ENCODE data around the gene TMEM273. TPM values are rescaled to one million over a fixed set of nuclear protein-coding genes. Genes with fewer than 3 reads are reported as not detected.

The TMEM273 gene
- total RNA-seq, 6 experiments from 2014 or later: 0.86 to 5.3 (median 2.3) TPM

DNA sequence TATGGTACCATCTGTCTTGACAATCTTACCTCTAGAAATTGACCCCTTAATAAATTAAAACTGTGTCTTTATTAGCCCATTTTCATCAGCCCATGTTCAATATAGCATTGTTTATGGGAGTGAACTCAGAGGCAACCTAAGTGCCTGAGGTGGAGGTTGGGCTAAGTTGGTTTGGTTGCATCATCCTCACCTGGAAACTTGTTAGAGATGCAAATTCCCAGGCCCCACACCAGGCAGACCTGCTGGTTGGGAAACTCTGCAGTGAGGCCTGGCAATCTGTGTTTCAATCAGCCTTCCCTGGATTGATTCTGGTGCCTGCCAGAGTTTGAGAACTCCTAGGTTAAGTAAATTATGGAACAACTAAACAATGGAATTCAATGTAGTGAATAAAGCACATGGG, 44.9 kb downstream of the TMEM273 start:
- intact Hi-C loops (cut with DNase I): no loop called here
- H3K27ac ChIP-seq: no peak overlapping the region
- ATAC-seq: no peak

DNA sequence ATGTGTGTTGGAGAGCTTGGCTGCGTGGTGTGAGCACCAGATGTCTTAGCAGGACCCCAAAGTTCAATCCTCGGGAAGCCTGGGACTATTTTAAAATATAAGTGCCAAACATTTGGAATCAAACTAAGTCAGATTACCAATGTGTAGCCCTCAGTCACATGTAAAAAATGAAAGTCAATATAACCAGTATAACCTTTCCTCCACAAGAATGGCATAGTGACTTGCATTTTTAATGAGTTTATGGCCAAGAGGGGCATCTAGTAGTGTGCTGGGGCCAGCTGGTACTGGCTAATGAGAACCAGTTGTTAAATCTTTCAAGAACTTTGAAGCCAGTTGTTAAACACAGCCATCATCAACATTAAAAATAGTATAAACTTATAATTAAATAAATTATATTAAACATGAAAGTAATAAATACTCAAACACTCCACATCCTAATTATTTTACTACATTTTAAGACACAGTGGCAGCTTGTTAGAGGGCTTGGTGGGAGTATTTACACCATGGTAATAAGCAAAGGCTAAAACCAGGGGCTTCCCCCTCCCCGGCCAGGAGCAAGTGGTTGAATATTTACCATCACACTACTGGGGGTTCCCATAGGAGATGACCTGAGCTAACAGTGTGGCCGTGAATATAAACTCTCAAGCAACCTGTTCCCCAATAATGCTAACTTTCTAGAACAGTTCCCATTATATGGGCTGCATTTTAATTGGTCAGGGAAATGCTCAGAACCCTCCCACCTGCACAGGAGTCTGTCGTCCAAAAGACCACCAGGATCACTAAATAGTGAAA, 46.5 kb downstream of the TMEM273 start:
- no peak for DNase-seq
- Histone ChIP-seq H3K4me1 (no peaks in the 10 kb centered on the region), H3K27me3 (no peaks in the 10 kb centered on the region), H3K9me3 (no peaks in the 10 kb centered on the region), H3K27ac (no peak overlapping the region), H3K4me3 (no peak overlapping the region), H3K36me3 (no peaks in the 10 kb centered on the region)
- ATAC-seq: no peak
- TF ChIP-seq, protein P1, sequence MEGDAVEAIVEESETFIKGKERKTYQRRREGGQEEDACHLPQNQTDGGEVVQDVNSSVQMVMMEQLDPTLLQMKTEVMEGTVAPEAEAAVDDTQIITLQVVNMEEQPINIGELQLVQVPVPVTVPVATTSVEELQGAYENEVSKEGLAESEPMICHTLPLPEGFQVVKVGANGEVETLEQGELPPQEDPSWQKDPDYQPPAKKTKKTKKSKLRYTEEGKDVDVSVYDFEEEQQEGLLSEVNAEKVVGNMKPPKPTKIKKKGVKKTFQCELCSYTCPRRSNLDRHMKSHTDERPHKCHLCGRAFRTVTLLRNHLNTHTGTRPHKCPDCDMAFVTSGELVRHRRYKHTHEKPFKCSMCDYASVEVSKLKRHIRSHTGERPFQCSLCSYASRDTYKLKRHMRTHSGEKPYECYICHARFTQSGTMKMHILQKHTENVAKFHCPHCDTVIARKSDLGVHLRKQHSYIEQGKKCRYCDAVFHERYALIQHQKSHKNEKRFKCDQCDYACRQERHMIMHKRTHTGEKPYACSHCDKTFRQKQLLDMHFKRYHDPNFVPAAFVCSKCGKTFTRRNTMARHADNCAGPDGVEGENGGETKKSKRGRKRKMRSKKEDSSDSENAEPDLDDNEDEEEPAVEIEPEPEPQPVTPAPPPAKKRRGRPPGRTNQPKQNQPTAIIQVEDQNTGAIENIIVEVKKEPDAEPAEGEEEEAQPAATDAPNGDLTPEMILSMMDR (IDR thresholded peaks at IDR 0.05): no peak
- no peak for TF ChIP-seq POLR2A (IDR thresholded peaks at IDR 0.05)
- intact Hi-C loops (cut with DNase I): no loop called here
- 83% methylated on average over 5 of the region's 5 CpGs for WGBS (ENCODE audit: insufficient coverage, low coverage, low lambda C conversion rate, missing lambda C conversion rate)

More for the DNA sequence above, 44.9 kb downstream of the TMEM273 start:
- no peaks in the 10 kb centered on the region for H3K36me3 ChIP-seq
- DNase-seq: no peak
- TF ChIP-seq POLR2A (IDR thresholded peaks at IDR 0.05): no peak
- TF ChIP-seq, protein P1 (IDR thresholded peaks at IDR 0.05): no peak
- H3K4me3 ChIP-seq: no peak overlapping the region
- H3K4me1 ChIP-seq: no peaks in the 10 kb centered on the region
- H3K9me3 ChIP-seq: peaks cover 0 to 6% (median 0%) of the 10 kb centered on the region in 4 donors
- H3K27me3 ChIP-seq: no peaks in the 10 kb centered on the region

GRCh38 chr10:49140304-49141177, 47.6 kb downstream of the TMEM273 start:
- H3K4me1 ChIP-seq: no peaks in the 10 kb centered on the region
- intact Hi-C loops (cut with DNase I): no loop called here
- no peak for TF ChIP-seq POLR2A (IDR thresholded peaks at IDR 0.05)
- TF ChIP-seq, protein P1 (IDR thresholded peaks at IDR 0.05): no peak
- no peak for ATAC-seq
- no peak overlapping the region for H3K27ac ChIP-seq
- no peaks in the 10 kb centered on the region for H3K27me3 ChIP-seq
- 60% methylated on average over 1 of the region's 5 CpGs for WGBS (ENCODE audit: insufficient coverage, low coverage, low lambda C conversion rate, missing lambda C conversion rate)
- no peaks in the 10 kb centered on the region for H3K9me3 ChIP-seq
- no peak overlapping the region for H3K4me3 ChIP-seq
- no peak for DNase-seq
- H3K36me3 ChIP-seq: no peaks in the 10 kb centered on the region

GRCh38 chr10:49139846-49140195, 48.4 kb downstream of the TMEM273 start:
- H3K4me3 ChIP-seq: no peak overlapping the region
- H3K9me3 ChIP-seq: no peaks in the 10 kb centered on the region
- H3K4me1 ChIP-seq: no peaks in the 10 kb centered on the region
- DNase-seq (no peak), ATAC-seq (no peak)
- WGBS (ENCODE audit: insufficient coverage, low coverage, low lambda C conversion rate, missing lambda C conversion rate): 60% methylated on average over 1 of the region's 4 CpGs
- TF ChIP-seq, protein P1 (IDR thresholded peaks at IDR 0.05): no peak
- TF ChIP-seq POLR2A (IDR thresholded peaks at IDR 0.05): no peak
- intact Hi-C loops (cut with DNase I): no loop called here
- no peaks in the 10 kb centered on the region for H3K27me3 ChIP-seq
- no peaks in the 10 kb centered on the region for H3K36me3 ChIP-seq
- H3K27ac ChIP-seq: no peak overlapping the region
